Gastrocnemius medialis (tissue), 4 donors: ENCODE measurements around the gene C4orf51.

Experiments used
- POLR2A ChIP-seq, 2 donors: fragments of 450-650 bp; IDR thresholded peaks; one replicate each; pipeline ENCODE4 v1.6.1; 2017; ENCODE audit warnings: antibody characterized with exemption in 2 of 2, mild to moderate bottlenecking in 2 of 2, moderate library complexity in 2 of 2
- TF ChIP-seq, protein P1 (sequence below), 5 experiments: fragments of 450-650 bp in 3 of 5; fragments of 200-600 bp in 2 of 5; sonication (generic) in 2 of 5; IDR thresholded peaks in 4 of 5; conservative IDR thresholded peaks in 1 of 5; 1 replicate in 4 of 5; 2 replicates in 1 of 5; pipeline ENCODE4 v1.5.1; 2016 to 2019; ENCODE audit warnings: antibody characterized with exemption in 5 of 5, mild to moderate bottlenecking in 3 of 5, moderate library complexity in 3 of 5

- TF ChIP-seq, protein P1, sequence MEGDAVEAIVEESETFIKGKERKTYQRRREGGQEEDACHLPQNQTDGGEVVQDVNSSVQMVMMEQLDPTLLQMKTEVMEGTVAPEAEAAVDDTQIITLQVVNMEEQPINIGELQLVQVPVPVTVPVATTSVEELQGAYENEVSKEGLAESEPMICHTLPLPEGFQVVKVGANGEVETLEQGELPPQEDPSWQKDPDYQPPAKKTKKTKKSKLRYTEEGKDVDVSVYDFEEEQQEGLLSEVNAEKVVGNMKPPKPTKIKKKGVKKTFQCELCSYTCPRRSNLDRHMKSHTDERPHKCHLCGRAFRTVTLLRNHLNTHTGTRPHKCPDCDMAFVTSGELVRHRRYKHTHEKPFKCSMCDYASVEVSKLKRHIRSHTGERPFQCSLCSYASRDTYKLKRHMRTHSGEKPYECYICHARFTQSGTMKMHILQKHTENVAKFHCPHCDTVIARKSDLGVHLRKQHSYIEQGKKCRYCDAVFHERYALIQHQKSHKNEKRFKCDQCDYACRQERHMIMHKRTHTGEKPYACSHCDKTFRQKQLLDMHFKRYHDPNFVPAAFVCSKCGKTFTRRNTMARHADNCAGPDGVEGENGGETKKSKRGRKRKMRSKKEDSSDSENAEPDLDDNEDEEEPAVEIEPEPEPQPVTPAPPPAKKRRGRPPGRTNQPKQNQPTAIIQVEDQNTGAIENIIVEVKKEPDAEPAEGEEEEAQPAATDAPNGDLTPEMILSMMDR (IDR thresholded peaks at IDR 0.05 in 4 of 5, conservative IDR thresholded peaks at IDR 0.05 in 1 of 5) = no peak
- TF ChIP-seq POLR2A (IDR thresholded peaks at IDR 0.05) = no peak
These were observed 77.2 kb downstream of the C4orf51 start for GRCh38 chr4:145757188-145757587.
